ENCODE measurements around the gene PCDHB12.
"Not testable (repeated sequence)": the region's sequence is repeated elsewhere in the genome, so short reads cannot be mapped to it uniquely, and the experiment has no call there.

Gene PCDHB12

DNA sequence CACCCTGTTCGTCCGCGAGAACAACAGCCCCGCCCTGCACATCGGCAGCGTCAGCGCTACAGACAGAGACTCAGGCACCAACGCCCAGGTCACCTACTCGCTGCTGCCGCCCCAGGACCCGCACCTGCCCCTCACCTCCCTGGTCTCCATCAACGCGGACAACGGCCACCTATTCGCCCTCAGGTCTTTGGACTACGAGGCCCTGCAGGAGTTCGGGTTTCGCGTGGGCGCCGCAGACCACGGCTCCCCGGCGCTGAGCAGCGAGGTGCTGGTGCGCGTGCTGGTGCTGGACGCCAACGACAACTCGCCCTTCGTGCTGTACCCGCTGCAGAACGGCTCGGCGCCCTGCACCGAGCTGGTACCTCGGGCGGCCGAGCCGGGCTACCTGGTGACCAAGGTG, 27.4 kb downstream of the PCDHB12 start:
- not testable (repeated sequence) for H3K9me3 ChIP-seq (ENCODE audit: control insufficient read depth, insufficient read depth, low read length); DNase-seq (ENCODE audit: low read depth, low spot score); H3K27ac ChIP-seq (ENCODE audit: low read length); H3K4me3 ChIP-seq (ENCODE audit: low read length); H3K4me1 ChIP-seq (ENCODE audit: control insufficient read depth, insufficient read depth, low read length); H3K27me3 ChIP-seq (ENCODE audit: control insufficient read depth, insufficient read depth, low read length); H3K36me3 ChIP-seq (ENCODE audit: control insufficient read depth, insufficient read depth, low read length)
- no CpG with 5 or more reads among the region's 40 CpGs for WGBS (ENCODE audit: insufficient coverage, insufficient read length)

DNA sequence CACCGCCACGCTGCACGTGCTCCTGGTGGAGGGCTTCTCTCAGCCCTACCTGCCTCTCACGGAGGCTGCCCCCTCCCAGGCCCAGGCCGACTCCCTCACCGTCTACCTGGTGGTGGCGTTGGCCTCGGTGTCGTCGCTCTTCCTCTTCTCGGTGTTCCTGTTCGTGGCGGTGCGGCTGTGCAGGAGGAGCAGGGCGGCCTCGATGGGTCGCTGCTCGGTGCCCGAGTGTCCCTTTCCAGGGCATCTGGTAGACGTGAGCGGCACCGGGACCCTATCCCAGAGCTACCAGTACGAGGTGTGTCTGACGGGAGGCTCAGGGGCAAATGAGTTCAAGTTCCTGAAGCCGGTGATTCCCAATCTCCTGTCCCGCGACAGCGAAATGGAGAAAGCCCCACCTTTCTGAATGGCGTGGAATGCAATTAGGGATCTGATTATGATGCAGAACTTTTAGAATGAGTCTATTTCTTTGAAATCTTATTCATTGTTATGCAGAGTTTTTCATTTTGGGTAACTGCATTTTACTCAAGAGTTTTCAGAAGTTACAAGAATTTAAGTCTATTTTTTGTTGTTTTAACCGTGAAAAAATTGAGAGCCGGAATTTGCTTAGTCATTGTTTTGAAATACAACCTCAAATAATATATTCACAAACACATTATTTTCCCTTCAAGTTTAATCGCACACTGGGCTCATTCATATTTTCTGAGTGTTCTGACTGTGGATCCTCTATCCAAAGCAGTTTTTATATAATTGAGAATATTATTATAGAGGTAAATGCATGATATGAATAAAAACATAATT, 28.2 kb downstream of the PCDHB12 start:
- no CpG with 5 or more reads among the region's 32 CpGs for WGBS (ENCODE audit: insufficient coverage, insufficient read length)
- no peaks in the 10 kb centered on the region for H3K36me3 ChIP-seq (ENCODE audit: control insufficient read depth, insufficient read depth, low read length)
- no peak overlapping the region for H3K27ac ChIP-seq (ENCODE audit: low read length)
- H3K9me3 ChIP-seq (ENCODE audit: control insufficient read depth, insufficient read depth, low read length), result no peaks in the 10 kb centered on the region; the same call in 1 of the 2 replicates
- H3K4me3 ChIP-seq (ENCODE audit: low read length), result no peak overlapping the region
- H3K27me3 ChIP-seq (ENCODE audit: control insufficient read depth, insufficient read depth, low read length), result no peaks in the 10 kb centered on the region; the same call in 1 of the 2 replicates
- no peaks in the 10 kb centered on the region for H3K4me1 ChIP-seq (ENCODE audit: control insufficient read depth, insufficient read depth, low read length)
- DNase-seq (ENCODE audit: low read depth, low spot score), result no peak

DNA sequence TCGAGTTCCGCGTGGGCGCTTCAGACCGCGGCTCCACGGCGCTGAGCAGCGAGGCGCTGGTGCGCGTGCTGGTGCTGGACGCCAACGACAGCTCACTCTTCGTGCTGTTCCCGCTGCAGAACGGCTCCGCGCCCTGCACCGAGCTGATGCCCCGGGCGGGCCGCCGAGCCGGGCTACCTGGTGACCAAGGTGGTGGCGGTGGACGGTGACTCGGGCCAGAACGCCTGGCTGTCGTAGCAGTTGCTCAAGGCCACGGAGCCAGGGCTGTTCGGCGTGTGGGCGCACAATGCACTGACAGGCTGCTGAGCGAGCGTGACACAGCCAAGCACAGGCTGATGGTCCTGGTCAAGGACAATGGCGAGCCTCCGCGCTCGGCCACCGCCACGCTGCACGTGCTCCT, 33.0 kb downstream of the PCDHB12 start:
- no peak for DNase-seq (ENCODE audit: low read depth, low spot score)
- H3K27me3 ChIP-seq (ENCODE audit: control insufficient read depth, insufficient read depth, low read length), result no peaks in the 10 kb centered on the region; the same call in 1 of the 2 replicates
- H3K36me3 ChIP-seq (ENCODE audit: control insufficient read depth, insufficient read depth, low read length), result no peaks in the 10 kb centered on the region
- no peaks in the 10 kb centered on the region for H3K4me1 ChIP-seq (ENCODE audit: control insufficient read depth, insufficient read depth, low read length)
- H3K9me3 ChIP-seq (ENCODE audit: control insufficient read depth, insufficient read depth, low read length), result no peaks in the 10 kb centered on the region
- no peak overlapping the region for H3K4me3 ChIP-seq (ENCODE audit: low read length)
- H3K27ac ChIP-seq (ENCODE audit: low read length), result no peak overlapping the region
- no CpG with 5 or more reads among the region's 43 CpGs for WGBS (ENCODE audit: insufficient coverage, insufficient read length)

DNA sequence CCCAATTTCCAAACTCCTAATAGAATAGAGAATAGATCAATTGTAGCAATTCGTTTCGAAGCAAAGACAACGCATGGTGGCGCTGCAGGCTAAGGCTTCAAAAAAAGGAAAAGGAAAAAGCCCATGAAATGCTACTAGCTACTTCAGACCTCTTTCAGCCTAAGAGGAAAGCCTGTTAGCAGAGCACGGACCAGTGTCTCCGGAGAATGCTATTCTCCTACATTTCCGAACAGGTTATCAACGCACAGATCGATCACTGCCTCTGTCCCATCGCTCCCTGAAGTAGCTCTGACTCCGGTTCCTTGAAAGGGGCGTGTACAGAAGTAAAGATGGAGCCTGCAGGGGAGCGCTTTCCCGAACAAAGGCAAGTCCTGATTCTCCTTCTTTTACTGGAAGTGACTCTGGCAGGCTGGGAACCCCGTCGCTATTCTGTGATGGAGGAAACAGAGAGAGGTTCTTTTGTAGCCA, 36.8 kb downstream of the PCDHB12 start, which contains the start of gene PCDHB15:
Gene PCDHB15, plus strand, starts transcription at position 146 of the 468 bp plus-strand sequence. Its CDS starts 184 bp downstream, at position 330.
- H3K27ac ChIP-seq (ENCODE audit: low read length), result no peak within 1 kb of the TSS
- H3K4me1 ChIP-seq (ENCODE audit: control insufficient read depth, insufficient read depth, low read length), result no peaks in the 10 kb centered on the region
- WGBS (ENCODE audit: insufficient coverage, insufficient read length), result no CpG with 5 or more reads among the region's 16 CpGs
- 0 out of 2 replicates have a peak, but pooled peaks cover 3% of the 10 kb centered on the region for H3K36me3 ChIP-seq (ENCODE audit: control insufficient read depth, insufficient read depth, low read length)
- no peak for DNase-seq (ENCODE audit: low read depth, low spot score)
- no peaks in the 10 kb centered on the region for H3K9me3 ChIP-seq (ENCODE audit: control insufficient read depth, insufficient read depth, low read length)
- H3K4me3 ChIP-seq (ENCODE audit: low read length), result peak within 1 kb of the TSS; percentile 52; the same call in 1 of the 2 replicates
- no peaks in the 10 kb centered on the region for H3K27me3 ChIP-seq (ENCODE audit: control insufficient read depth, insufficient read depth, low read length)

DNA sequence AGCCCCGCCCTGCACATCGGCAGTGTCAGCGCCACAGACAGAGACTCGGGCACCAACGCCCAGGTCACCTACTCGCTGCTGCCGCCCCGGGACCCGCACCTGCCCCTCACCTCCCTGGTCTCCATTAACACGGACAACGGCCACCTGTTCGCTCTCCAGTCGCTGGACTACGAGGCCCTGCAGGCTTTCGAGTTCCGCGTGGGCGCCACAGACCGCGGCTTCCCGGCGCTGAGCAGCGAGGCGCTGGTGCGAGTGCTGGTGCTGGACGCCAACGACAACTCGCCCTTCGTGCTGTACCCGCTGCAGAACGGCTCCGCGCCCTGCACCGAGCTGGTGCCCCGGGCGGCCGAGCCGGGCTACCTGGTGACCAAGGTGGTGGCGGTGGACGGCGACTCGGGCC, 38.5 kb downstream of the PCDHB12 start:
- not testable (repeated sequence) for H3K4me3 ChIP-seq (ENCODE audit: low read length); H3K36me3 ChIP-seq (ENCODE audit: control insufficient read depth, insufficient read depth, low read length); H3K4me1 ChIP-seq (ENCODE audit: control insufficient read depth, insufficient read depth, low read length); H3K9me3 ChIP-seq (ENCODE audit: control insufficient read depth, insufficient read depth, low read length); H3K27ac ChIP-seq (ENCODE audit: low read length); H3K27me3 ChIP-seq (ENCODE audit: control insufficient read depth, insufficient read depth, low read length); DNase-seq (ENCODE audit: low read depth, low spot score)
- no CpG with 5 or more reads among the region's 42 CpGs for WGBS (ENCODE audit: insufficient coverage, insufficient read length)

DNA sequence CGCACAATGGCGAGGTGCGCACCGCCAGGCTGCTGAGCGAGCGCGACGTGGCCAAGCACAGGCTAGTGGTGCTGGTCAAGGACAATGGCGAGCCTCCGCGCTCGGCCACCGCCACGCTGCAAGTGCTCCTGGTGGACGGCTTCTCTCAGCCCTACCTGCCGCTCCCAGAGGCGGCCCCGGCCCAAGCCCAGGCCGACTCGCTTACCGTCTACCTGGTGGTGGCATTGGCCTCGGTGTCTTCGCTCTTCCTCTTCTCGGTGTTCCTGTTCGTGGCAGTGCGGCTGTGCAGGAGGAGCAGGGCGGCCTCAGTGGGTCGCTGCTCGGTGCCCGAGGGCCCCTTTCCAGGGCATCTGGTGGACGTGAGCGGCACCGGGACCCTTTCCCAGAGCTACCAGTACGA, 38.9 kb downstream of the PCDHB12 start:
- not testable (repeated sequence) for H3K4me3 ChIP-seq (ENCODE audit: low read length); H3K4me1 ChIP-seq (ENCODE audit: control insufficient read depth, insufficient read depth, low read length); H3K27me3 ChIP-seq (ENCODE audit: control insufficient read depth, insufficient read depth, low read length); H3K9me3 ChIP-seq (ENCODE audit: control insufficient read depth, insufficient read depth, low read length); DNase-seq (ENCODE audit: low read depth, low spot score); H3K36me3 ChIP-seq (ENCODE audit: control insufficient read depth, insufficient read depth, low read length); H3K27ac ChIP-seq (ENCODE audit: low read length)
- WGBS (ENCODE audit: insufficient coverage, insufficient read length), result no CpG with 5 or more reads among the region's 34 CpGs

DNA sequence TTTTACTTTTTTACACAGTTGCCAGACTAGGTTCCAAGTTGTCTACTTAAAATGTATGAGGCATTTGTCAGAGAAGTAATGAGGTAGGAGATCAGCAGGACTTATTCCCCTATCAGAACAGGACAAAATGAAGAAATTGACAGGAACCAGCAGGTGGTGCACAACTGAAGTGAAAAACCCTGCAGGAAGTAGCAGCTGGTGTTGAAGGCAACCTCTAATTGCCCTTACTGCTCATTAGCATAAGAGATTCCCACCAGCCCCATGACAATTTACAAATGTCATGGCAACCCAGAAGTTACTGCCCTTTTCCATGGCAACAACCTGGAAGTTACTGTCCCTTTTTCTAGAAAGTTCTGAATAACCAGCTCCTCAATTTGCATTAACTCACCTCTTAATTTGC, 42.1 kb downstream of the PCDHB12 start:
- DNase-seq (ENCODE audit: low read depth, low spot score), result no peak
- H3K27ac ChIP-seq (ENCODE audit: low read length), result no peak overlapping the region
- H3K4me3 ChIP-seq (ENCODE audit: low read length), result no peak overlapping the region
- H3K4me1 ChIP-seq (ENCODE audit: control insufficient read depth, insufficient read depth, low read length), result no peaks in the 10 kb centered on the region
- H3K36me3 ChIP-seq (ENCODE audit: control insufficient read depth, insufficient read depth, low read length), result 0 out of 2 replicates have a peak, but pooled peaks cover 3% of the 10 kb centered on the region
- no peaks in the 10 kb centered on the region for H3K27me3 ChIP-seq (ENCODE audit: control insufficient read depth, insufficient read depth, low read length)
- no peaks in the 10 kb centered on the region; the same call in 1 of the 2 replicates for H3K9me3 ChIP-seq (ENCODE audit: control insufficient read depth, insufficient read depth, low read length)

DNA sequence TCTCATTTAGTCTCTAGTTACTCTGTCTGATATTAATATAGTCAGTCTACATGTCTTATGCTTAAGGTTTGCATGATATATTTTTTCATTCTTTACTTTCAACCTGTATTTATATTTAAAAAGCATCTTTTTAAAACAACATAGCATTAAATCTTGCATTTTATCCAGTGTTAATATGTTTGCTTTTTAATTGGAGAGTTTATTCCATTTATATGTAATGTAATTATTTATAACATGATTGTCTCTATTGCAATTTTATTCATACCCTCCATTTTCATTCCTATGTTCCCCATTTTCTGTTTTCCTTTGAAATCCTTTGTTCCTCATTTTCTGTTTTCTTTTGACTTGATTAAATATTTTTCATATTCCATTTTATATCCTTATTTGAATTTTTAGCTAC, 49.9 kb downstream of the PCDHB12 start:
- H3K27ac ChIP-seq (ENCODE audit: low read length), result no peak overlapping the region
- H3K36me3 ChIP-seq (ENCODE audit: control insufficient read depth, insufficient read depth, low read length), result no peaks in the 10 kb centered on the region
- H3K4me1 ChIP-seq (ENCODE audit: control insufficient read depth, insufficient read depth, low read length), result no peaks in the 10 kb centered on the region
- no peaks in the 10 kb centered on the region for H3K27me3 ChIP-seq (ENCODE audit: control insufficient read depth, insufficient read depth, low read length)
- peaks cover 3% of the 10 kb centered on the region for H3K9me3 ChIP-seq (ENCODE audit: control insufficient read depth, insufficient read depth, low read length)
- no peak for DNase-seq (ENCODE audit: low read depth, low spot score)
- no peak overlapping the region for H3K4me3 ChIP-seq (ENCODE audit: low read length)

DNA sequence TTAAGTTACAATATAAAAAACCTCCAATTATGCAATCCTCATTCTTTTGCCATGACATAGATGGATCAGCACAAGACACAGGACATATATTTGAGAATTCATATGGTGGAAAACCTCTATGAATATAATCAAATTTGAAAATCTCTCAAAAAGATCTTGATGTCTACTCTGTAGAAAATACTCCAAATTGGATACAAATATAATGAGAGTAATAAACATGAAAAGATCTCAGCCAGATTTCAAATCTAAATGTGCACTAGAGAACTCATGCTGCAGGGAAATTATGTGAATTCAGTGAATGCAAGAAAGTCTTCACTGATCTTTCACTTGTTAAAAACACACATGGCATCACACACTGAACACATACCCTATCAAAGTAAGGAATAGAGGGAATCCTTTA, 50.4 kb downstream of the PCDHB12 start:
- Histone ChIP-seq H3K36me3 (ENCODE audit: control insufficient read depth, insufficient read depth, low read length) (no peaks in the 10 kb centered on the region), H3K9me3 (ENCODE audit: control insufficient read depth, insufficient read depth, low read length) (peaks cover 3% of the 10 kb centered on the region), H3K4me1 (ENCODE audit: control insufficient read depth, insufficient read depth, low read length) (no peaks in the 10 kb centered on the region), H3K4me3 (ENCODE audit: low read length) (no peak overlapping the region), H3K27ac (ENCODE audit: low read length) (no peak overlapping the region), H3K27me3 (ENCODE audit: control insufficient read depth, insufficient read depth, low read length) (no peaks in the 10 kb centered on the region)
- DNase-seq (ENCODE audit: low read depth, low spot score), result no peak

DNA sequence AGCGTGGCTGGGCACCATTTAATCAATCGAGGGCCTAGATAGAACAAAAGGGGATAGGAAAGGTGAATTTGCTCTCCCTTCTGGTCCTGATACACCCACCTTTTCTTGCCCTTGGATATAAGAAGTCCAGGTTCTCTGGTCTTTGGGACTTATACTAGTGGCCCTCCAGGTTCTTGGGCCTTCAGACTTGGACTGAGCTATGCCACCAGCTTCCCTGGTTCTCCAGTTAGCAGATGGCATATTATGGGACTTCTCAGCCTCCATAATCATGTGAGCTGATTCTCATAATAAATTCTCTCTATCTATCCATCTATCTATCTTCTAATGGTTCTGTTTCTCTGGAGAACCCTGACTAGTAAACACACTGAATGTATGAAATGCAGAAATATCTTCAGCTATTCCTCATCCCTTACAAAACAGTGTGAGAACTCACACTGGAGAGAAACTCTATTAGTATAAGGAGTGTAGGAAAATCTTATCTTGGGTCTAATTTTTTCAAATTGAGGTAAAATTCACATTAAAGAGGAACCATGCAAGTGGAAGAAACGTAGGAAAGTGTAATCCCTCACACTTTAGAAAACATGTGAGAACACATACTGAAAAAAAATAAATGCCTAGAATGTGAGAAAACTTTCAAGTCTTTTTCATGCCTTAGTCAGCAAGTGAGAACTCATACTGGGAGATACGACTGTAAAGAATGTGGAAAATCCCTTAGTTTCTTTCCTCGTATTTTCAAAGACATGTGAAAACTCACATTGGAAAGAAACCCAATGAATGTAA, 52.1 kb downstream of the PCDHB12 start:
- no CpG with 5 or more reads among the region's 5 CpGs for WGBS (ENCODE audit: insufficient coverage, insufficient read length)
- H3K27ac ChIP-seq (ENCODE audit: low read length), result no peak overlapping the region
- no peaks in the 10 kb centered on the region for H3K4me1 ChIP-seq (ENCODE audit: control insufficient read depth, insufficient read depth, low read length)
- no peaks in the 10 kb centered on the region for H3K36me3 ChIP-seq (ENCODE audit: control insufficient read depth, insufficient read depth, low read length)
- no peaks in the 10 kb centered on the region for H3K27me3 ChIP-seq (ENCODE audit: control insufficient read depth, insufficient read depth, low read length)
- peaks cover 3% of the 10 kb centered on the region for H3K9me3 ChIP-seq (ENCODE audit: control insufficient read depth, insufficient read depth, low read length)
- DNase-seq (ENCODE audit: low read depth, low spot score), result no peak
- H3K4me3 ChIP-seq (ENCODE audit: low read length), result no peak overlapping the region
